Activated naive CD4-positive, alpha-beta T cell treated with anti-CD3 and anti-CD28 coated beads, Interleukin-2, amount 50 U/mL, for 72 hours (primary cell): ENCODE results near the gene SLC2A14. TPM values are rescaled to one million over a fixed set of nuclear protein-coding genes. Genes with fewer than 3 reads are reported as not detected.

Experiments used
- total RNA-seq, 2 donors: library from RNA; stranded (reverse); gene quantifications; one replicate each; pipeline ENCODE4 v1.2.3, GENCODE V29; 2022

SLC2A14 gene
- total RNA-seq, 2 donors from 2014 or later: 0.09 to 4.6 TPM

Other genes with a start within 250 kb of the SLC2A14 start
- not detected for gene APOBEC1, start 207.0 kb downstream of the SLC2A14 start, total RNA-seq
- gene GDF3, start 177.1 kb downstream of the SLC2A14 start, total RNA-seq: not detected
- not detected for gene DPPA3, start 161.5 kb downstream of the SLC2A14 start, total RNA-seq
- not detected for gene CLEC4C, start 125.5 kb downstream of the SLC2A14 start, total RNA-seq
- not detected for gene NANOGNB, start 107.7 kb downstream of the SLC2A14 start, total RNA-seq
- not detected for gene NANOG, start 83.5 kb downstream of the SLC2A14 start, total RNA-seq
- gene SLC2A3, start 63.3 kb upstream of the SLC2A14 start, total RNA-seq: 100 to 1,000 TPM; 207 to 521 TPM
- gene FOXJ2, start 159.8 kb upstream of the SLC2A14 start, total RNA-seq: 10 to 100 TPM; 14.3 to 16.9 TPM
- gene C3AR1, start 193.4 kb upstream of the SLC2A14 start, total RNA-seq: 1 to 10 TPM in 1 of 2 donors, under 1 TPM in 1; 0.54 to 3.1 TPM
- gene NECAP1, start 209.4 kb upstream of the SLC2A14 start, total RNA-seq: 10 to 100 TPM; 23.2 to 43.8 TPM